WTC11 (cell line): ENCODE results near the gene HACE1. TPM values are rescaled to one million over a fixed set of nuclear protein-coding genes. Genes with fewer than 3 reads are reported as not detected.

Experiments used
- ATAC-seq: fragments of 200-7000 bp; cut with Tn5 transposase; 2 replicates; pipeline ENCODE4 v1.10.0; 2021; ENCODE audit warnings: mild to moderate bottlenecking, moderate library complexity
- CTCF ChIA-PET: fragments of 300-600 bp; sonication (Branson Sonifier 250); formaldehyde crosslinking; loops from one replicate; lab custom pipeline; 2021; ENCODE audit warnings: antibody characterized with exemption; lab: Charles Lee
- POLR2A ChIA-PET: fragments of 350-600 bp; sonication (Branson Sonifier 250); formaldehyde crosslinking; loops from one replicate; lab custom pipeline; 2021; ENCODE audit warnings: antibody characterized with exemption; lab: Charles Lee
- DNase-seq: peaks from one replicate; pipeline ENCODE4 v3.0.0; 2021; ENCODE audit warnings: low spot score
- H3K27ac Mint-ChIP-seq: 2 replicates; pipeline ENCODE4 v1.8.0; 2021; ENCODE audit warnings: mixed read lengths
- H3K27me3 Mint-ChIP-seq: 2 replicates; pipeline ENCODE4 v1.8.0; 2021; ENCODE audit warnings: low read depth, mild to moderate bottlenecking, moderate library complexity, mixed read lengths
- H3K36me3 Mint-ChIP-seq: 2 replicates; pipeline ENCODE4 v1.8.0; 2021; ENCODE audit warnings: mixed read lengths
- H3K4me1 Mint-ChIP-seq: 2 replicates; pipeline ENCODE4 v1.8.0; 2022; ENCODE audit warnings: mixed read lengths
- H3K4me3 Mint-ChIP-seq: 2 replicates; pipeline ENCODE4 v1.8.0; 2021; ENCODE audit warnings: mild to moderate bottlenecking, moderate library complexity, mixed read lengths
- H3K9me3 Mint-ChIP-seq: 2 replicates; pipeline ENCODE4 v1.8.0; 2021; ENCODE audit warnings: mixed read lengths
- ARID4B ChIP-seq: sonication (generic); formaldehyde crosslinking; IDR thresholded peaks from 2 replicates; pipeline ENCODE4 v1.8.0; 2023; ENCODE audit warnings: missing genetic modification reagents, mild to moderate bottlenecking, borderline replicate concordance
- ATF1 ChIP-seq: sonication (generic); formaldehyde crosslinking; IDR thresholded peaks from 2 replicates; pipeline ENCODE4 v1.8.1; 2023; ENCODE audit warnings: mild to moderate bottlenecking, moderate library complexity, missing genetic modification reagents
- ATF6 ChIP-seq: sonication (generic); formaldehyde crosslinking; IDR thresholded peaks from 2 replicates; pipeline ENCODE4 v1.8.1; 2023; ENCODE audit warnings: mild to moderate bottlenecking, missing genetic modification reagents
- E2F4 ChIP-seq: sonication (generic); formaldehyde crosslinking; IDR thresholded peaks from 2 replicates; pipeline ENCODE4 v1.8.1; 2022; ENCODE audit warnings: low read depth, mild to moderate bottlenecking, moderate library complexity, missing genetic modification reagents, borderline replicate concordance
- ELF4 ChIP-seq: sonication (generic); formaldehyde crosslinking; IDR thresholded peaks from 2 replicates; pipeline ENCODE4 v1.8.1; 2022; ENCODE audit warnings: low read depth, mild to moderate bottlenecking, moderate library complexity, missing genetic modification reagents
- HMGA2 ChIP-seq: fragments of 250-450 bp; sonication (Bioruptor Pico); IDR thresholded peaks from 2 replicates; pipeline ENCODE4 v1.4.0; 2021; ENCODE audit warnings: mild to moderate bottlenecking, moderate library complexity
- MYBL2 ChIP-seq: sonication (generic); formaldehyde crosslinking; IDR thresholded peaks from 2 replicates; pipeline ENCODE4 v1.8.1; 2023; ENCODE audit warnings: mild to moderate bottlenecking, moderate library complexity, missing genetic modification reagents
- PRRX2 ChIP-seq: fragments of 250-450 bp; sonication (Bioruptor Pico); IDR thresholded peaks from 2 replicates; pipeline ENCODE4 v1.8.0; 2021; ENCODE audit warnings: mild to moderate bottlenecking
- TCF7 ChIP-seq: sonication (generic); formaldehyde crosslinking; IDR thresholded peaks from 2 replicates; pipeline ENCODE4 v1.8.0; 2022; ENCODE audit warnings: mild to moderate bottlenecking, low read depth, missing genetic modification reagents, moderate library complexity
- USF2 ChIP-seq: sonication (generic); formaldehyde crosslinking; IDR thresholded peaks from 2 replicates; pipeline ENCODE4 v1.8.1; 2023; ENCODE audit warnings: mild to moderate bottlenecking, missing genetic modification reagents, moderate library complexity
- ZBTB21 ChIP-seq: sonication (generic); formaldehyde crosslinking; IDR thresholded peaks from 2 replicates; pipeline ENCODE4 v1.8.1; 2023; ENCODE audit warnings: mild to moderate bottlenecking, missing genetic modification reagents, borderline replicate concordance
- ZNF219 ChIP-seq: sonication (generic); formaldehyde crosslinking; IDR thresholded peaks from 2 replicates; pipeline ENCODE4 v1.8.0; 2023; ENCODE audit warnings: missing genetic modification reagents, mild to moderate bottlenecking, borderline replicate concordance
- ZNF317 ChIP-seq: sonication (generic); formaldehyde crosslinking; IDR thresholded peaks from 2 replicates; pipeline ENCODE4 v1.8.1; 2023; ENCODE audit warnings: low read depth, mild to moderate bottlenecking, moderate library complexity, missing genetic modification reagents, borderline replicate concordance
- total RNA-seq: library from RNA; stranded (reverse); gene quantifications from 3 replicates; pipeline ENCODE4 v1.2.3, GENCODE V29; 2021
- TF ChIP-seq, protein P1 (sequence below): sonication (generic); formaldehyde crosslinking; conservative IDR thresholded peaks from 2 replicates; pipeline ENCODE4 v1.8.1; 2022; ENCODE audit warnings: mild to moderate bottlenecking, missing genetic modification reagents
- TF ChIP-seq, protein P2 (sequence below): sonication (generic); formaldehyde crosslinking; IDR thresholded peaks from 2 replicates; pipeline ENCODE4 v1.8.0; 2022; ENCODE audit warnings: mild to moderate bottlenecking, missing genetic modification reagents
- TF ChIP-seq, protein P3 (sequence below): fragments of 250-450 bp; sonication (Bioruptor Pico); IDR thresholded peaks from 2 replicates; pipeline ENCODE4 v2.1.2; 2022; ENCODE audit warnings: mild to moderate bottlenecking, moderate library complexity
- TF ChIP-seq, protein P4 (sequence below): fragments of 250-450 bp; sonication (Bioruptor Pico); IDR thresholded peaks from 2 replicates; pipeline ENCODE4 v1.9.0; 2021; ENCODE audit warnings: moderate library complexity, mild to moderate bottlenecking, inconsistent platforms, borderline replicate concordance

HACE1 gene
- total RNA-seq, 1 experiment from 2014 or later = 18.1 TPM

- POLR2A ChIA-PET = no interaction called here
- CTCF ChIA-PET = no interaction called here
- DNase-seq = no peak
- no peaks in the 10 kb centered on the region for H3K36me3 Mint-ChIP-seq
- H3K27me3 Mint-ChIP-seq = no peaks in the 10 kb centered on the region; the same call in 1 of the 2 replicates
- peaks cover 26% of the 10 kb centered on the region for H3K4me1 Mint-ChIP-seq
- TF ChIP-seq, protein P1, sequence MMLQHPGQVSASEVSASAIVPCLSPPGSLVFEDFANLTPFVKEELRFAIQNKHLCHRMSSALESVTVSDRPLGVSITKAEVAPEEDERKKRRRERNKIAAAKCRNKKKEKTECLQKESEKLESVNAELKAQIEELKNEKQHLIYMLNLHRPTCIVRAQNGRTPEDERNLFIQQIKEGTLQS = no peak
- TF ChIP-seq, protein P2, sequence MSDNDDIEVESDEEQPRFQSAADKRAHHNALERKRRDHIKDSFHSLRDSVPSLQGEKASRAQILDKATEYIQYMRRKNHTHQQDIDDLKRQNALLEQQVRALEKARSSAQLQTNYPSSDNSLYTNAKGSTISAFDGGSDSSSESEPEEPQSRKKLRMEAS = no peak
- TF ChIP-seq HMGA2 (CRISPR knock-in tag) (no peak), PRRX2 (CRISPR knock-in tag) (no peak), ATF1 (CRISPR knock-in tag) (no peak), ZNF219 (no peak), USF2 (CRISPR knock-in tag) (no peak), ATF6 (no peak), MYBL2 (CRISPR knock-in tag) (no peak), ARID4B (CRISPR knock-in tag) (no peak), ELF4 (CRISPR knock-in tag) (no peak), ZNF317 (CRISPR knock-in tag) (no peak), ZBTB21 (no peak), TCF7 (CRISPR knock-in tag) (no peak), E2F4 (CRISPR knock-in tag) (no peak)
- TF ChIP-seq, protein P3, sequence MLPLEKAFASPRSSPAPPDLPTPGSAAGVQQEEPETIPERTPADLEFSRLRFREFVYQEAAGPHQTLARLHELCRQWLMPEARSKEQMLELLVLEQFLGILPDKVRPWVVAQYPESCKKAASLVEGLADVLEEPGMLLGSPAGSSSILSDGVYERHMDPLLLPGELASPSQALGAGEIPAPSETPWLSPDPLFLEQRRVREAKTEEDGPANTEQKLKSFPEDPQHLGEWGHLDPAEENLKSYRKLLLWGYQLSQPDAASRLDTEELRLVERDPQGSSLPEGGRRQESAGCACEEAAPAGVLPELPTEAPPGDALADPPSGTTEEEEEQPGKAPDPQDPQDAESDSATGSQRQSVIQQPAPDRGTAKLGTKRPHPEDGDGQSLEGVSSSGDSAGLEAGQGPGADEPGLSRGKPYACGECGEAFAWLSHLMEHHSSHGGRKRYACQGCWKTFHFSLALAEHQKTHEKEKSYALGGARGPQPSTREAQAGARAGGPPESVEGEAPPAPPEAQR (CRISPR knock-in tag) = no peak
- TF ChIP-seq, protein P4, sequence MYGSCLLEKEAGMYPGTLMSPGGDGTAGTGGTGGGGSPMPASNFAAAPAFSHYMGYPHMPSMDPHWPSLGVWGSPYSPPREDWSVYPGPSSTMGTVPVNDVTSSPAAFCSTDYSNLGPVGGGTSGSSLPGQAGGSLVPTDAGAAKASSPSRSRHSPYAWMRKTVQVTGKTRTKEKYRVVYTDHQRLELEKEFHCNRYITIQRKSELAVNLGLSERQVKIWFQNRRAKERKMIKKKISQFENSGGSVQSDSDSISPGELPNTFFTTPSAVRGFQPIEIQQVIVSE (CRISPR knock-in tag) = no peak
- H3K4me3 Mint-ChIP-seq = no peak overlapping the region
- no peak for ATAC-seq
- H3K27ac Mint-ChIP-seq = no peak overlapping the region; the same call in 1 of the 2 replicates
- no peaks in the 10 kb centered on the region for H3K9me3 Mint-ChIP-seq
These were observed 129.3 kb downstream of the HACE1 start for GRCh38 chr6:104730450-104730849.
